Measurements from ENCODE around the gene RPL10A. TPM values are rescaled to one million over a fixed set of nuclear protein-coding genes. Genes with fewer than 3 reads are reported as not detected.

Gene RPL10A
- polyA plus RNA-seq, 1 donor (not counting 4 experiments of a cell fraction or from before 2014, with no cell fraction given) = 2,462 TPM

GRCh38 chr6:35499372-35499771 lies 31.2 kb downstream of the RPL10A start:
- no peak for FAIRE-seq
- no peak overlapping the region for H3K4me2 ChIP-seq (ENCODE audit: control insufficient read depth, extremely low read depth, insufficient read depth, low read depth, low read length)

GRCh38 chr6:35500782-35501181 lies 32.6 kb downstream of the RPL10A start:
- Histone ChIP-seq H3K36me3 (ENCODE audit: control insufficient read depth in 2 of 2, extremely low read depth in 1 of 2, insufficient read depth in 2 of 2, low read length in 2 of 2) (no peaks in the 10 kb centered on the region), H2AFZ (ENCODE audit: control insufficient read depth, low read length) (no peak overlapping the region), H3K4me2 (ENCODE audit: control insufficient read depth, extremely low read depth, insufficient read depth, low read depth, low read length) (no peak overlapping the region), H3K27me3 (ENCODE audit: control insufficient read depth, extremely low read depth, insufficient read depth, low read length) (no peaks in the 10 kb centered on the region), H3K9me3 (ENCODE audit: control insufficient read depth, low read depth, low read length) (no peaks in the 10 kb centered on the region), H3K27ac (ENCODE audit: control insufficient read depth, insufficient read depth, low read length) (no peak overlapping the region), H3K4me1 (ENCODE audit: control insufficient read depth, extremely low read depth, insufficient read depth, low read length) (peaks cover 9% of the 10 kb centered on the region), H4K20me1 (ENCODE audit: control insufficient read depth, extremely low read depth, insufficient read depth, low read length) (no peaks in the 10 kb centered on the region), H3K79me2 (ENCODE audit: control insufficient read depth, insufficient read depth, low read length) (peaks cover 5% of the 10 kb centered on the region), H3K9ac (ENCODE audit: control insufficient read depth, extremely low read depth, insufficient read depth, low read length) (no peak overlapping the region), H3K9me1 (ENCODE audit: control insufficient read depth, extremely low read depth, insufficient read depth, low read length) (no peaks in the 10 kb centered on the region), H3K4me3 (ENCODE audit: control insufficient read depth in 2 of 3, extremely low read depth in 1 of 3, insufficient read depth in 2 of 3, low read depth in 1 of 3, low read length in 3 of 3) (no peak overlapping the region)
- DNase-seq (ENCODE audit: low read depth, low spot score) (no peak), FAIRE-seq (no peak)
- dilution Hi-C loops (cut with MboI; ENCODE audit: extremely low pct_ligation_motif_present, low sequenced_read_pairs) = no loop called here
- TF ChIP-seq CTCF (optimal IDR thresholded peaks at IDR 0.05 in 1 of 3, IDR thresholded peaks at IDR 0.05 in 1 of 3, conservative IDR thresholded peaks at IDR 0.05 in 1 of 3; ENCODE audit: extremely low read depth in 1 of 3, insufficient read depth in 2 of 3, low read length in 3 of 3) (no peak), EZH2 (IDR thresholded peaks at IDR 0.05; ENCODE audit: low read length) (no peak)

More at GRCh38 chr6:35499372-35499771, 31.2 kb downstream of the RPL10A start:
- no peaks in the 10 kb centered on the region for H3K9me1 ChIP-seq (ENCODE audit: control insufficient read depth, extremely low read depth, insufficient read depth, low read length)
- H3K4me1 ChIP-seq (ENCODE audit: control insufficient read depth, extremely low read depth, insufficient read depth, low read length) = peaks cover 23% of the 10 kb centered on the region
- no peaks in the 10 kb centered on the region for H3K27me3 ChIP-seq (ENCODE audit: control insufficient read depth, extremely low read depth, insufficient read depth, low read length)
- no peak overlapping the region for H2AFZ ChIP-seq (ENCODE audit: control insufficient read depth, low read length)
- DNase-seq (ENCODE audit: low read depth, low spot score) = no peak
- no peak overlapping the region for H3K9ac ChIP-seq (ENCODE audit: control insufficient read depth, extremely low read depth, insufficient read depth, low read length)
- no peak overlapping the region for H3K27ac ChIP-seq (ENCODE audit: control insufficient read depth, insufficient read depth, low read length)
- H3K79me2 ChIP-seq (ENCODE audit: control insufficient read depth, insufficient read depth, low read length) = peaks cover 19% of the 10 kb centered on the region
- dilution Hi-C loops (cut with MboI; ENCODE audit: extremely low pct_ligation_motif_present, low sequenced_read_pairs) = no loop called here
- TF ChIP-seq CTCF (optimal IDR thresholded peaks at IDR 0.05 in 1 of 3, IDR thresholded peaks at IDR 0.05 in 1 of 3, conservative IDR thresholded peaks at IDR 0.05 in 1 of 3; ENCODE audit: extremely low read depth in 1 of 3, insufficient read depth in 2 of 3, low read length in 3 of 3) = no peak
- no peaks in the 10 kb centered on the region for H3K9me3 ChIP-seq (ENCODE audit: control insufficient read depth, low read depth, low read length)
- H3K36me3 ChIP-seq (ENCODE audit: control insufficient read depth in 2 of 2, extremely low read depth in 1 of 2, insufficient read depth in 2 of 2, low read length in 2 of 2) = no peaks in the 10 kb centered on the region
- no peak overlapping the region for H3K4me3 ChIP-seq (ENCODE audit: control insufficient read depth in 2 of 3, extremely low read depth in 1 of 3, insufficient read depth in 2 of 3, low read depth in 1 of 3, low read length in 3 of 3)
- H4K20me1 ChIP-seq (ENCODE audit: control insufficient read depth, extremely low read depth, insufficient read depth, low read length) = no peaks in the 10 kb centered on the region
